ENCODE measurements around the gene PRKAG2.

The PRKAG2 gene

DNA sequence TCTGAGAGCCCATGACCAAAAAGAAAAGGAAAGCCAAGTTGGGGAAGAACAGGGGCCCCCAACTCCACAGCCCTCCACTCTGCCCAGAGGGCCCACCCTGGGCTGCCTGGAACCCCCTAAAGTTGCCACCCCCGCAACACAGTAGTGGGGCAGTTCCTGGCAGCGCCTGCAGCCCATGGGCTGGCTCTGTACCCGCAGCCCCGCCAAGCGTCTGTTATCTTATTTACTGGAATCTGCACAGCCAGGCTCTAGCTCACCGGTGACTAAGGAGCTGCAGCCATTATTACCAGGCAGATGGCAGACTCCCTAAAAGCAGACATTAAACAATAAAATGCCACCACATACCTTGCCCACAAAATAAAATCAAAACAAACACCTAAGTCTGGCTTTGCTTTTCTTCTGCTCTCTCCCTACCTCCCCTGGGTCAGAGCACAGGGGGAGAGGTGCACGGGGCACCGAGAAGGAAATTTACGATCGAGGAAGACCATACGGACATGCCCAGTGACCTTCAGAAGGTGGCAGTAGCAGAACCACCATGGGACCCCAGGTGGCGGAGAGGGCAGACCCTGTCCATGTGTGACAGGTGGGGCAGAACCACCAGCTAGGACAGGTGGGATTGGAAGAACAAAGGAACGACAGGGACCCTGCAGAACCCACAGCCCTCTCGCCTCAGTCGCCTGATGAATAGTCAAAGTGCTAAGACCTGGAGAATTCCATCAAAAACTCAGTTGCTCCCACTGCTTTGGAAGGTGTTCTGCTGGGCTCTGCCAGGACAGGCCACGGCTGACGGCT, 66.3 kb downstream of the PRKAG2 start:
- Histone ChIP-seq H4K91ac (ENCODE audit: low read depth, low read length) (no peak overlapping the region), H3K79me2 (ENCODE audit: control insufficient read depth, insufficient read depth, low read length, poor library complexity) (no peaks in the 10 kb centered on the region), H2BK120ac (ENCODE audit: insufficient read depth, low read length, poor library complexity) (no peak overlapping the region), H3K9ac (ENCODE audit: low read length) (no peak overlapping the region), H2AK5ac (ENCODE audit: low read length) (no peak overlapping the region), H3K18ac (ENCODE audit: low read length) (no peak overlapping the region), H2AFZ (ENCODE audit: insufficient read depth, low read length, poor library complexity) (no peak overlapping the region), H3K4me2 (ENCODE audit: low read length) (no peak overlapping the region), H3K4me3 (ENCODE audit: low read depth, low read length) (no peak overlapping the region), H3K4me1 (ENCODE audit: control insufficient read depth in 1 of 2, insufficient read depth in 2 of 2, low read length in 2 of 2) (no peaks in the 10 kb centered on the region), H3K27me3 (ENCODE audit: insufficient read depth, low read length) (no peaks in the 10 kb centered on the region), H3K4ac (ENCODE audit: low read depth, low read length) (no peak overlapping the region), H4K12ac (ENCODE audit: low read depth, low read length) (no peak overlapping the region), H3K23ac (ENCODE audit: low read length) (no peak overlapping the region), H3K79me1 (ENCODE audit: low read length) (no peaks in the 10 kb centered on the region), H3K14ac (ENCODE audit: low read length) (no peak overlapping the region), H2BK5ac (ENCODE audit: low read depth, low read length, poor library complexity) (no peak overlapping the region), H2BK12ac (ENCODE audit: low read length) (no peak overlapping the region), H3K27ac (ENCODE audit: low read depth, low read length) (no peak overlapping the region), H3K36me3 (ENCODE audit: control insufficient read depth in 1 of 2, insufficient read depth in 2 of 2, low read length in 2 of 2) (no peaks in the 10 kb centered on the region), H3K9me3 (ENCODE audit: insufficient read depth, low read depth, low read length) (no peaks in the 10 kb centered on the region), H4K8ac (ENCODE audit: low read depth, low read length) (no peak overlapping the region)
- DNase-seq, result peak; percentile 71 to 75
- WGBS (ENCODE audit: extremely low coverage, insufficient coverage, insufficient read length), result no CpG with 5 or more reads among the region's 17 CpGs

DNA sequence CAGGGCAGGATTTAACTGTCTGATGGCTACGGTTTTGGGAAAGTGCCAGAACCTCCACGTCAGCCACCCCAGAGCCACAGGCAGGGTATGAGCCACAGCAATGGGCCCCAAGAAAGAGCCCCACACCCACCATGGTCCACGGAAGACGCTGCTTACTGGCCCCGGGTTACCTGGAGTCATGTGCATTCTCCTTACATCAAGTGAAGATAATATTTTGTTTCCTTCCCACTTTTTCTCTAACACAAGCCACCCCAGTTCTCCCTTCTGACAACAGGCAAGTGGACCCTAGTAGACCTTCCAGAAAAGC, 67.1 kb downstream of the PRKAG2 start:
- Histone ChIP-seq H2BK120ac (ENCODE audit: insufficient read depth, low read length, poor library complexity) (no peak overlapping the region), H3K4me3 (ENCODE audit: low read depth, low read length) (no peak overlapping the region), H3K79me2 (ENCODE audit: control insufficient read depth, insufficient read depth, low read length, poor library complexity) (no peaks in the 10 kb centered on the region), H3K14ac (ENCODE audit: low read length) (no peak overlapping the region), H4K91ac (ENCODE audit: low read depth, low read length) (no peak overlapping the region), H3K27me3 (ENCODE audit: insufficient read depth, low read length) (no peaks in the 10 kb centered on the region), H3K9me3 (ENCODE audit: insufficient read depth, low read depth, low read length) (no peaks in the 10 kb centered on the region), H3K27ac (ENCODE audit: low read depth, low read length) (no peak overlapping the region), H3K36me3 (ENCODE audit: control insufficient read depth in 1 of 2, insufficient read depth in 2 of 2, low read length in 2 of 2) (no peaks in the 10 kb centered on the region), H3K9ac (ENCODE audit: low read length) (no peak overlapping the region), H2BK5ac (ENCODE audit: low read depth, low read length, poor library complexity) (no peak overlapping the region), H2BK12ac (ENCODE audit: low read length) (no peak overlapping the region), H2AK5ac (ENCODE audit: low read length) (no peak overlapping the region), H3K18ac (ENCODE audit: low read length) (no peak overlapping the region), H3K79me1 (ENCODE audit: low read length) (no peaks in the 10 kb centered on the region), H2AFZ (ENCODE audit: insufficient read depth, low read length, poor library complexity) (no peak overlapping the region), H3K4me1 (ENCODE audit: control insufficient read depth in 1 of 2, insufficient read depth in 2 of 2, low read length in 2 of 2) (no peaks in the 10 kb centered on the region), H4K12ac (ENCODE audit: low read depth, low read length) (no peak overlapping the region), H3K4me2 (ENCODE audit: low read length) (no peak overlapping the region), H4K8ac (ENCODE audit: low read depth, low read length) (no peak overlapping the region), H3K23ac (ENCODE audit: low read length) (no peak overlapping the region), H3K4ac (ENCODE audit: low read depth, low read length) (no peak overlapping the region)
- no CpG with 5 or more reads among the region's 5 CpGs for WGBS (ENCODE audit: extremely low coverage, insufficient coverage, insufficient read length)
- DNase-seq, result no peak

DNA sequence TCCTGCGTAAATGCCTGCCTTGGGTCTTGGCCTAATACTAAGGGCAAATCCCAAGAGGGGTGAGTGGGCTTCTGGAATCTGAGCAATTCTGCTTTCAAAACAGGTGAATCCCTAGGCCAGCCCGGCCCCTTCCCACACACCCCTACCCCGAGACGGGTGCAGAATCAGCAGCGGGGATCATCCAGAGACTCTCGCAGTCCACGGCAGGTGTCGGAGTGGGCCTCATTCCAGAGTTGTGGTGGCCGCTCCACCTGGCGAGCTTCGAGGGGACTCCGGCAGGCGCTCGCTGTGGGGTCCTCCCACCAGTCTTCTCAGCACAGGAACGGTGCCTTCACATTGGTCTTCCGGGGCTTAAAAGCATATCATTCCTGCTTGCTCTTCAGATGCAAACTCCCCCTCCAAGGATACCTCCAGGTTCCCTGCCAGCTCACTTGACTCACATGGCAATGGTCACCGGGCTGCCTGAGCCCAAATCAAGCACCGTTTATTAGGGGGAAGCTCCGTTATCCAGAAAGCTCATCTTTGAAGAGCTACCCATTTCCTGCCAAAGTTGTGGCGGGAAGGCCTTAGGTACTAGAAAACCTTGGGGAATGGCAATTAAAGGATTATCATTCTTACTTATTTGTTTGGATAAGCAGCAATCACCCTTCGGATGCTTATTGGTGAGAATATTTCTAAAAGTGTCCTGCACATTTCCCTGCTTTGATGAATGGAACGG, 67.6 kb downstream of the PRKAG2 start:
- Histone ChIP-seq H3K4ac (ENCODE audit: low read depth, low read length) (no peak overlapping the region), H3K27ac (ENCODE audit: low read depth, low read length) (no peak overlapping the region), H3K4me2 (ENCODE audit: low read length) (no peak overlapping the region), H2BK12ac (ENCODE audit: low read length) (no peak overlapping the region), H2AK5ac (ENCODE audit: low read length) (no peak overlapping the region), H3K79me2 (ENCODE audit: control insufficient read depth, insufficient read depth, low read length, poor library complexity) (no peaks in the 10 kb centered on the region), H3K27me3 (ENCODE audit: insufficient read depth, low read length) (no peaks in the 10 kb centered on the region), H3K9me3 (ENCODE audit: insufficient read depth, low read depth, low read length) (no peaks in the 10 kb centered on the region), H4K91ac (ENCODE audit: low read depth, low read length) (no peak overlapping the region), H2AFZ (ENCODE audit: insufficient read depth, low read length, poor library complexity) (no peak overlapping the region), H3K36me3 (ENCODE audit: control insufficient read depth in 1 of 2, insufficient read depth in 2 of 2, low read length in 2 of 2) (no peaks in the 10 kb centered on the region), H3K14ac (ENCODE audit: low read length) (no peak overlapping the region), H2BK5ac (ENCODE audit: low read depth, low read length, poor library complexity) (no peak overlapping the region), H3K23ac (ENCODE audit: low read length) (no peak overlapping the region), H3K18ac (ENCODE audit: low read length) (no peak overlapping the region), H4K12ac (ENCODE audit: low read depth, low read length) (no peak overlapping the region), H3K4me1 (ENCODE audit: control insufficient read depth in 1 of 2, insufficient read depth in 2 of 2, low read length in 2 of 2) (no peaks in the 10 kb centered on the region), H4K8ac (ENCODE audit: low read depth, low read length) (no peak overlapping the region), H3K4me3 (ENCODE audit: low read depth, low read length) (no peak overlapping the region), H3K9ac (ENCODE audit: low read length) (no peak overlapping the region), H3K79me1 (ENCODE audit: low read length) (no peaks in the 10 kb centered on the region), H2BK120ac (ENCODE audit: insufficient read depth, low read length, poor library complexity) (no peak overlapping the region)
- no peak for DNase-seq
- WGBS (ENCODE audit: extremely low coverage, insufficient coverage, insufficient read length), result no CpG with 5 or more reads among the region's 22 CpGs

DNA sequence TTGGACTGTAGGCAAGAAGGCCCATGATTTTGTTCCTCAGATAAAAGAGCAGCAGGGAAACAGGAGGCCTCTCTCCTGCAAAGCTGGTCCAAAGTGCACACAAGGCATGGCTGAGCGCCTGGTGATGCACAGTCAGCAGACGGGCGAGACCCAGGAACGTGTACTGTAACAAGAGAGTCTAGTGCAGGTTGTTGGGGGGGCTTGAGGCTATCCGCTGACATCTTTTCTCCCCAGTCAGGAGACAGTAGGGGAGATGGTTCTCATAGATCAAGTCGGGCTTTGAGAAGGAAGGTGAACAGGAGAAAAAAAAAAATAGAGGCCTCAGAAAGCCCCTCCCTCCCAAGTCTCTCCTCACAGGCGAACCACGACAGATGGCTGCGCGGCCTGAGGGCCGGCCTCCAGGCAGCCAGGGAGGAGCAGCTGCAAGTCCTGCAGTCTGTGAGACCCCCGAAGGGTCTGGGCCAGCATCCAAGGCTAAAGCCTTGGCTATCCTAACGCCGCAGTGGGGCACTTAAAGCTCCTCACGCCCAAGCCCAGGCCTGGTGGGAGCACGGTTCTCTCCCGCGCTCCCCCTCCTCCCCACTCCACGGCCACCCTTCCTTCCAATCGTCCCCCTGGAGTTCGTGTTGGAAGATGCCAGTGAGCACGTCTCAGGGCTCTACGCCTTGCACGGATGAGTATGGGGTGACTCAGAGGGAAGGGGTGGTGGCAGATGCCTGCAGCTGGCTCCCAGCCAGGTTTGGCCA, 68.3 kb downstream of the PRKAG2 start:
- H3K4me2 ChIP-seq (ENCODE audit: low read length), result no peak overlapping the region
- no peaks in the 10 kb centered on the region for H3K4me1 ChIP-seq (ENCODE audit: control insufficient read depth in 1 of 2, insufficient read depth in 2 of 2, low read length in 2 of 2)
- H2AFZ ChIP-seq (ENCODE audit: insufficient read depth, low read length, poor library complexity), result no peak overlapping the region
- H2BK5ac ChIP-seq (ENCODE audit: low read depth, low read length, poor library complexity), result no peak overlapping the region
- H3K79me1 ChIP-seq (ENCODE audit: low read length), result no peaks in the 10 kb centered on the region
- no peak overlapping the region for H4K91ac ChIP-seq (ENCODE audit: low read depth, low read length)
- no peak overlapping the region for H3K14ac ChIP-seq (ENCODE audit: low read length)
- WGBS (ENCODE audit: extremely low coverage, insufficient coverage, insufficient read length), result no CpG with 5 or more reads among the region's 24 CpGs
- H3K27ac ChIP-seq (ENCODE audit: low read depth, low read length), result no peak overlapping the region
- H3K18ac ChIP-seq (ENCODE audit: low read length), result no peak overlapping the region
- no peak overlapping the region for H2AK5ac ChIP-seq (ENCODE audit: low read length)
- no peak overlapping the region for H3K23ac ChIP-seq (ENCODE audit: low read length)
- H2BK120ac ChIP-seq (ENCODE audit: insufficient read depth, low read length, poor library complexity), result no peak overlapping the region
- H3K4ac ChIP-seq (ENCODE audit: low read depth, low read length), result no peak overlapping the region
- no peak overlapping the region for H4K8ac ChIP-seq (ENCODE audit: low read depth, low read length)
- H3K36me3 ChIP-seq (ENCODE audit: control insufficient read depth in 1 of 2, insufficient read depth in 2 of 2, low read length in 2 of 2), result no peaks in the 10 kb centered on the region
- H3K9me3 ChIP-seq (ENCODE audit: insufficient read depth, low read depth, low read length), result no peaks in the 10 kb centered on the region
- no peaks in the 10 kb centered on the region for H3K79me2 ChIP-seq (ENCODE audit: control insufficient read depth, insufficient read depth, low read length, poor library complexity)
- H2BK12ac ChIP-seq (ENCODE audit: low read length), result no peak overlapping the region
- H3K4me3 ChIP-seq (ENCODE audit: low read depth, low read length), result no peak overlapping the region
- DNase-seq, result peak; percentile 49 to 69
- no peak overlapping the region for H4K12ac ChIP-seq (ENCODE audit: low read depth, low read length)
- no peak overlapping the region for H3K9ac ChIP-seq (ENCODE audit: low read length)
- H3K27me3 ChIP-seq (ENCODE audit: insufficient read depth, low read length), result no peaks in the 10 kb centered on the region

All from trophoblast cell (in vitro differentiated cells and primary cell).